GM23248 (cell line): ENCODE results near the gene MR1.

ENCODE experiments used
- EZH2 ChIP-seq: fragments of 200-600 bp; sonication (generic); IDR thresholded peaks from 2 replicates; pipeline ENCODE4 v1.6.1; 2018; ENCODE audit warnings: antibody characterized with exemption, mild to moderate bottlenecking; ENCODE audit not compliant: insufficient read depth, poor library complexity, severe bottlenecking
- EZH2phosphoT487 ChIP-seq: fragments of 200-600 bp; sonication (generic); IDR thresholded peaks from 2 replicates; pipeline ENCODE4 v1.6.1; 2018; ENCODE audit warnings: antibody characterized with exemption, moderate library complexity, mild to moderate bottlenecking, low read depth; ENCODE audit not compliant: insufficient read depth

- TF ChIP-seq EZH2: no peak
- TF ChIP-seq EZH2phosphoT487: no peak
Measured at GRCh38 chr1:181037386-181037785, 3.6 kb downstream of the MR1 start.
